Superior temporal gyrus (tissue), 1 donor: ENCODE data around the gene FOXD1.

ENCODE experiments used
- DNase-seq: peaks from one replicate; pipeline ENCODE4 v3.0.0-alpha.2; 2016; ENCODE audit errors: extremely low spot score

Gene FOXD1

DNA sequence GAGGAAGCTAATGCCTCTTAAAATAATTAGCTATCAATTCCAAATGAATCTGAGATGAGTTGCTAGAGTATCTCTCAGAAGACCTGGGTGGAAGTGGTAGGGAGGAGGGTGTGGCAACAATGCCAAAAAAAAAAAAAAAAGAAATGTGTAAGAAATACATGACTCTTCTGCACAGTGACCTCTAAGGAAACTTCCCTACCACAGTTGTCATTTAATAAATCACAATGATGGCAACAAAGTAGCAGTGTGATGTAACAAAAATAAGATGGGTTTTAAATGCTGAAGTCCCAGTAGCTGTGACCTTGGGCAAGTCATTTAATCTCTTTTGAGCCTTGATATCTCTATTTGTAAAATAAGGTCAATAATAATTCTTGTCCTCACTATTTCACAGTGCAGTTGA lies 7.2 kb downstream of the FOXD1 start:
- DNase-seq: no peak

DNA sequence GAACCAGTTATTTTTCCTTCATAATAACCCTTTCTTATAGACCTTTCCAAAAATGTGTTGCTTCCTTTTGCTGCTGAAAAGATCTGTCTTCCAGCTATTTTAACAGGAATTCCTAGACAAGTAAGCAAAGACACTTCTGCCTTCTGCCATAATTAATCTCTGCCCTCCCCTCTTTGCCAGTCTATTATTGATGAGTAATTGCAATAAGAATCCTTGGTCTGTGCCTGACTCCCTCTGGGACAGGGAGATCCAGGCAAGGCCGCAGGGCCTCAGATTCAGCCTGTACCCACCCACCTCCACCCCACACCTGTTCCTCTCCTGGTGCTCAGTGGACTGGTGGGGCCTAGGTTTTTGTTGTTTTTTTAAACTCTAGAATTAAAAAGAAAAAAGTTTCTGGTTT lies 8.3 kb downstream of the FOXD1 start:
- DNase-seq: no peak

DNA sequence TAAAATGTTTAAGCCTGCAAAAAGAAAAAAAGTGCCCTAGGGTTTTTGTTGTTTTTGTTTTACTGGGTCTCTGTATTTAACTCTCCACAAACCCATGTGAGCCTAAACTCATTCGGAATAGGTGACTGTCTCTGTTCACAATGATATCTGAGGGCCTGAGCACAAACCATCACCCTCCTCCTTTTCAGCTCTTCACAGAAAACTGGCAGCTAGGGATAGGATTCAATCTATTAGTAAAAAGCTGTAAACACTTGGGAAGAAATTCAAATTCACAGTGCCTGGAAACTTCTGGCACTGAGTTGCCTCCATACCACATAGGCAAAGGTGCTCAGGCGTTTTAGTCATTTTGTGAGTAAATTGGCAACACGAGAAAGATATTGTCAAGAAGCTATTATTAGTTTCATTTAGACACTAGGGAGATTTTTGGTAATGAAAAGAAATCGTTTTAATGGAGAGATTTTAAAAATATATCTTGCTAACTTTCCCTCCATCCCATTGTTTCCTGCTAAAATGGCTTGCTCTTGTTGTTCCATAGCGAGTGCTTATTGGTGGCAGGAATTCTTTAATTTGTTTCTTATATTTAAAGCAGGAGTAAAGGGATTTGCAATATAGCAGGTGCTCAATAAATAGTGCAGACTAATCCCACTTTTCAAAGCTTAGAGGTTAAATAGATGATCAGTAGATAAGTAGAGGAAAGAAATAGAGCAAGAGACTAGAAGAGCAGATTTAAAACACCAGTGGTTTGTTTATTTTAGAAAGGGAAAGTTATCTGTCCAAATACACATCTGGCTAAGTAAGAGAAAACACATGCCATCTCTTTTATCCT lies 9.7 kb downstream of the FOXD1 start:
- DNase-seq: no peak

DNA sequence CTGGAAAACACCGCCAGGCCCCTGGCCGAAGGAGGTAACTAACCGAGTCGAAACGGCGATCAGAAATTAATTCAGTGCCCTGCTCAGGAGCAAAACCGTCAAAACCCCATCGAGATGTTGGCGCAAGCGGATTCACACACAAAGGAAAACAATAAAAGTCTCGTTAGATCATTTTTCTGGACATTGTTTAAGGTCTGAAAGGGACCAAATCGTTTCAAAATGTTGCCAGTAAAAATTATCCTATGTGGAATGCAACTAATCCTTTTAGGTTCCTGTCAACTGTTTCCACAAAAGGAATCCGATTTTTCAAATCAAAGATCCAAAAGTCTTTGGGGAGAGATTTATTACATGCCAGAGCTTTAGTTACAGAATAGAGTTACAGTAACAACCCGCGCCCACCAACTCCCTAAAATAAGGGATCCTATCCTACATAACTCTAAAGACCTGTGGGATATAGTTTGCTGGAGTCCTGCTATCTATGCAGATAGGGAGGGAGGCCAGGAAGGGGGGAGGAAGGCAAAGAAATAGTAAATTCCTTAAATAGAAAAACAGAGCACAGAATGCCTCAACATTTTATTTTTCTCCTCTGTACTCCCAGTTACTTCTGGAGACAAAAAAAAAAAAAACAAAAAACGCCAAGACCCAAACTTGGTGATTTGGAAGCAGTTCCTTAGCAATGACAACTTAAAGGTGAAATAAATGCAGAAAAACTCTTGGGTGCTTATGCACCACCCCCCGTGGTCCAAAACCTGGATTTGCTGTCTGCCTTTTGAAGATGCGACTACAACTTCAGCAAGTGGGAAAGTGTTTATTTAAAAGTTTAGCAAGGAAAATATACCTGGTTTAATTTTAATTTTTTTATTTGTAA lies 10.6 kb downstream of the FOXD1 start:
- DNase-seq: no peak

DNA sequence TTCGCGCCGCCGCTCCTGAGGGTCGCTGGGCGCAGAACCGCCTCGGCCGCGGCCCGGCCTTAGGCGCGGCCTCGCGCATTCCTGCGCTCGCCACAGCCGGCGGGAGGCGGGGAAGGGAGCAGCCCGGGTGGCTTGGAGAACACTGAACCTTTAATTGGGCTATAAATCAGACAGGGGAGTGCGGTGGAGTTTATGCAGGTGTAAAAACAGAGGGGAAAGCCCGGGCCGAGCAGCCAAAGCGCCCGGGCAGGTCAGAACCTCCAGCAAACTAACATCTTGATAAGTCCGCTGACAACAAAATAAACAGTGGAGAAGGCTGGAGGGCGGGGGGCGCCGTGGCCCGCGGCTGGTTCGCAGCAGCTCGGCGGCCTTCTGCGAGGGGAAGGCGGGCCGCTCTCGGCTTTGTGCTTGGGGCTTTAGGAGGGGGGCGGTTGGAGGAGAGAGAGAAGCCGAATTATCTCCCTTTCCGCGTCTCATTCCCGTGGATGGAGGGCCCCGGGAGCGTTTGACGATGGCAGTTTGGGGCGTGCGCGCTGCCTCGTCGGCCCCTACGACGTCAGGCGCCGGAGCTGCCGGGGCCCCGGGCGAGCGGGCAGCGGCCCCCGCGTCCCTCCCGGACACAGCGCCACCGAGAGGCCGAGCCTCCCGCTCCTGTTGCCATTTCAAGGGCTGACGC lies 11.3 kb downstream of the FOXD1 start:
- DNase-seq: no peak

DNA sequence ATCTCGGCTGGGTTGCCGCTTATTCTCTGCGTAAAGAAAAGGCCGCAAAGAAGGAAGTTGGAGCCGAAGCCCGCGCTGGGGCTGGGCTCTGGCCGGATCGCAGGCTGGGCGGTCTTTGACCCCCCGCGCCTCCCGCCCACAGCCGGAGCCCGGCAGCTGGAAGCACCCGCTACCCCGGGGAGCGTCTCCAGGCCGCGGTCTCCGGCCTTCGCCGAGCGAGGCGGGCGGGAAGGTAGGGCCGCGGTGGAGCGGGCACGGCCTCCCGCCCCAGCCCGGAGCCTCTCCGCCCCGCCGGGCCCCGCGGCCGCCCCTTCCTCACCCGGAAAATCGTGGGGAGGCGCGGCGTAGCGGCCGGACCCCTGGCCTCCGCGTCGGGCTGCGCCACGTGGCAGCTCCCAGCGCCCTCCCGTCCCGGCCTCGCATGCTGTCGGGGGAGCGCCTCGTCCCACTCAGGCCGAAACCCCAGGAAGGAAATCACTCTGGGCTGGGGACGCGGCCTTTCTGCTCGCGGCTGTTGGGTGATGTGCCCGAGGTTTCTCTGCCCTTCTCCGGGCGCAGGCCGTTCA lies 12.0 kb downstream of the FOXD1 start:
- DNase-seq: no peak

DNA sequence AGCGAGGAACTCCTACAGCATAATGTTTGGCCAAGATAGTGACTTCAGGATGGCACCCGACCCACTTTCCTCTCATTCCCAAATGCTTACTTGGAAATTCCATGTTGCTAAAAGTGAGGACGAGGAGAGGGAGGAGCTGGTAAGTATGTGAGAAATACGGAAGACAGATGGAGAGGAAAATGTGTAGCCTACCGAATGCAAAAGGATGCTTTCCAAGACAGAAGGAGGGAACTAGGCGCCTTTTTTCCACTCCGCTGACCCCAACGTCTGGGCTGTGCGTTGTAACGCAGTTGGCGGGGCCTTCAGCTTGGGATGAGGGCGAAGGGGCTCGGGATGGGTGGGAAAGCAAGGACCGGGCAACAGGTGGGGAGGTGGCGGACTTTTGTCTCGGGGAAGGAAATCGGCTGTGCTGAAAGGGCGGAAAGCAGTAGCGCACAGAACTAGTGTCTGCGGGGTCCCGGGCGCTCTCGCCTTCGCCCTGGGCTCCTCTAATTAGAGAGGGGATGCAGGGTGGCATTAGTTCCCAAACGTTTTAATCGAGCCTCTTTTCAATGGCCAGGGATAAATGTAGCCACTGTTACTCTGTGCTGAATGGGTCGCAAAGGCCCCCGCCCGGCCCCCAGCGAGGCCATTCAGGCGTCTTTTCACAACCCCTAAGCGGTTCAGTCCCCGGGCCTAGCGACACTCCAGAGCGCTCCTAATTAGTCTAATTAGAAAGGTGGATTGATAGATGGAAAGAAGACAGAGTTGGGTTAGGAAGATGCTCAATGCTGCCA lies 12.6 kb downstream of the FOXD1 start:
- no peak for DNase-seq

DNA sequence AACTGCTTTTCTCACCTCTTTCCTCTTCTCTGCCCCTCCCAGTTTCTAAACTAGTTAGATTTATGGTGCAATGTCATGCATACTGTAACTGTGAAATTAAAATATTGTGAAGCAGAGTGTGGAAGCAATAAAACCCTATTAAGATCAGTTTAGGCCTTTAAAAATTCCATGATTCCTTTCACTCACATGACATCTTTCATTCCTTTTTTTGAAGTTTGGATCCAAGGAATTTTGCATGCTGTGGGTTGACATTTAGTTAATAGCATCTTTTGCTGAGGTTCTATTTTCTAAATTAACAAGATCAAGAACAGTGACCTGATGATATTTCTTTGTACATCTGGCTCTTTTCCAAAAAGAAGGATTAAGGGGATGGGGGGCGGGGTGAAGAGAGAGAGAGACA lies 13.7 kb downstream of the FOXD1 start:
- DNase-seq: no peak

DNA sequence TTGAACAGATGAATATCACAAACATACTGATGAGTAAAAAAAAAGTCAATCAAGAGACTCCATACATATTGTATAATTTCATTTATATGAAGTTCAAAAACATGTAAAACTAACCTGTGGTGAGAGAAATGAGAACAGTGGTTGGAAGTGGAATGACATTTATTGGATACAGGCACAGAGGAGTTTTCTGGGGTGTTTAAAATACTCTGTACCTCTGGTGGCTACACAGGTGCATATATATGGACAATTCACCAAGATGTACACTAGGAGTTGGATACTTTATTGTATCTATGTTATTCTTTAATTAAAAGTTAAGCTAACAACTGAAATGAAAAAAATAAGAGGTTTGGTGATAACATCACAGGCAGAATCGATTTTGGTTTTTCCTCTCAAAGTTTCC lies 14.1 kb downstream of the FOXD1 start:
- no peak for DNase-seq

DNA sequence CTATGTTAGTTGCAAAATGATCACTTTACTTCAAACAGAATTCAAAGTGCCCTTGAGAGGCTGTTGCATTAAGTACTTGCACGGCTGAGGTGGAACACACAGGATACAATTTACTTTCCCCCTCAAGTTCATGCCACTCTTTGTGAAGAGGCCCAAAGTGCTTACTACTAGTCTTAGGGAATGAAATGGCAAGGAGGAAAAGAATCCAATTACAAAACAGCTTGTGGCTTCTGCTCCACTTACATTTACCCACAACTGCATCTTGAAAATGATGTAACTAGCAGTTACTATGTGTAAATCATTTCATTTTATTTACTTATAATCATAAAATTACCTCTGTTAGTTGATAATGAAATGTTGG lies 14.6 kb downstream of the FOXD1 start:
- DNase-seq: no peak

DNA sequence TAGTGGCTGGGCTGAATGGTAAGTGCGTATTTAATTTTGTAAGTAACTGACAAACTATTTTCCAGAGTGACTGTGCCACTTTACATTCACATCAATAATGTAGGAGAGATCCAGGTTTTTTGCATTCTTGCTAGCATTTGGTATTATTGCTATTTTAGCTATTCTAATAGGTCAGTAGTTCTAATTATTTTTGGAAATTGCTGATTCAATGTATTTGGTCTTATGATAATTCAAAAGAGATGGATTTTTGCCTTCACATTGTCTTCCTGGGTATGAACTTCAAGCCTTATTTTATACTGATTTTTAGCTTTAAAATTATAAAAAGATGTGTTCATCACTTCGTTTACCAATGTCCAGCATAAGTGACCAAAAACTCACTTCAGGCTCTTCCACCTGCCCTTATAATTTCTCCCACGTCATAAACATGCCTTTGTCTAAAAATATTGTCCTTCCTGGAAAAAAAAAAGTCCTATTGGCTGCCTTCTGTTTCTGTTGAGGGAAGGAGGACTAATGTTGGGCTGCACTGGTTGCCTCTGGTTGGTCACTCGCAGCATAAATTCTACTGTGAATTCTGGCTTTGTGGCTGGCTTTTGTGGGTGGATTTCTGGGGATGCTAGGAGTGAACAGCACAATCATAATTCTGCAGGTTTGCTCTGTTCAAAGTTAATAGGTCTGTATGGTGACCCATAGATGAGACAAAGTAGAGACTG lies 15.2 kb downstream of the FOXD1 start:
- no peak for DNase-seq

DNA sequence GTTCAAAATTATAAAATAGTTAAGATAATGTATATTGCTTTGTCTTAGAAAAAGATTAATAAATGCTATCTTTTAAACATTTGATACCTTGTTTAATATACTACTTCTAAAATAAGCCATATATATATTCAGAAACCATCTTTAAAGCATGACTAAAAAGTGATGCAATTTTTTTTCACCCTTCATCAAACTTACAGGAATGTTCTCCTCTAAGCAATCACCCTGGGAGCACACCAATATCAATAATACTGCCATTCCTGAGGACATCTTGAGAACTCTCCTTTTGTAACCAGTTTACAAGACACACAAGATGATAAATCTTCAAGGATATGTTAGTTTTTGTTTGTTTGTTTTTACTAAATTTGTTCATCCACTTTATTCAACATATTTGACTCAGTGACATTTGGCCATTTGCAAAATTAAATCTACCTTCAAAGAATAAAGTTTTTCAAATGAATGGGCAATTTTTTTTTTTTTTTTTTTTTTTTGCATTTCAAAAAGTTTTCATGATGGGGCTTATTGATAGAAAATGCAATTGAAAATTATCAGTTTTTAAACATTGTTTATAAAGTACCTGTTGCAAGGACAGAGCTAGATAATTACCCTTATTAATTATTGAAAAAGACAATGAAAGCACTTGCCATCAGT lies 17.2 kb downstream of the FOXD1 start:
- no peak for DNase-seq

DNA sequence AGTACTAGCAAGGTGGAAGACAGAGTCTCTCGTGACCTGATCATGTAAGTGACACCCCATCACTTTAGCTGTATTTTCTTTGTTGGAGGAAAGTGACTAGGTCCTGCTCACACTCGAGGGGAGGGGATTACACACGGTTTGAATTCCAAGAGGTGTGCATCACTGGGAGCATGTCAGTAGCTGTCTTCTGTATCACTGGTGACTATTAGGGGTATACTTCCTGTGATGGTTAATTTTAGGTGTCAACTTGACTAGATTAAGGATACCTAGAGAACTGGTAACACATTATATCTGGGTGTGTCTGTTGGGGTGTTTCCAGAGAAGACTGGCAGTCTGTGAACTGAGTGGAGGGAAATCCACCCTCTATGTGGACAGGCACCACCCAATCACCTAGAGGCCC lies 22.5 kb downstream of the FOXD1 start:
- DNase-seq: no peak

DNA sequence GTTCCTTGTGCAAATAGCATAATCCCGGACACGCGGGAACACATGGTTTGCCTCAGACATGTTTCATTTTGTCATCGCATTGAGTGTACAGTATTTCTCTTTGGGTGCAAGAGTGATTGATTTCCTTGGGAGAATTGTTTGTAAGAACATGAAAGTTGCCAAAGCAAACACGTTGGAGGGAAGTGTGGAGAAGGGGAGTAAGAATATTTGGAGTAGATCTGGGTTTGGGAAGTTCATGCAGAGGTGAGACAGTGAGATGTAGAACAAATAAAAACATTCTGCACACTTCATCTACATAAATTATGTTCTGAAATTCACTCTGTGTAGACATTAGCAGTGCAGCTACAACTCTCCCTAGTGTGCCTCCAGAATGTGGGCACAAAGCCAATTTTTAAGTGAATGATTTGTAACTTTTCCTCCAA lies 24.0 kb downstream of the FOXD1 start:
- DNase-seq: no peak

DNA sequence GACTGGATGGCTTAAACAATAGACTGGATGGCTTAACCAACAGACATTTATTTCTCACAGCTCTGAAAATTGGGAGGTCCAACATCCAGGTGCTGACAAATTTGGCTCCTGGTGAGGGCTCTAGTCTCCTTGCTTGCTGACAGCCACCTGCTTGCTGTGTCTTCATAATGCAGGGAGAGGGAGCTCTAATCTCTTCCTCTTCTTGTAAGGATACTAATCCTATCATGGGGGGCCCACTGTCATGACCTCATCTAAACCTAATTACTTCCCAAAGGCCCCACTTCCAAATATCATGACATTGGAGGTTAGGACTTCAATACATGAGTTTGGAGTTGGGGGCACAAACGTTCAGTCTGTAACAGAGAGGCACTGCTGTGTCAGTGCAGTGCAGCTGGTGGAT lies 26.4 kb downstream of the FOXD1 start:
- no peak for DNase-seq

DNA sequence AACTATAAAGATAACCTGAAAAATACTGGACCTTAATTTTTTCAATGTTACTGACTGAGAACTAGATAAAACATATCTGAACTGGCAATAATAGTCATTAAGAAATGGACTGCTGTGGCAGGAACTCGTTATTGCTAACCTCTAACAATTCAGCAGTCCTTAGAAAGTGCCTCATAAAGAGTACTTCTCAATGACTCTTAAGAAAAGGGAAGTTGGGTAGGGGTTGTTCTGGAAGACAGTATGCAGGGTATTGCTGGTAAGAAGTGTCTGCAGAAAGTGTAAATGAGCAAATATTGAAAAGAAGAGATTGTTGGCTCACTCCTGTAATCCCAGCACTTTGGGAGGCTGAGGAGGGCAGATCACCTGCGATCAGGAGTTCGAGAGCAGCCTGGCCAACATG lies 27.9 kb downstream of the FOXD1 start:
- DNase-seq: no peak

DNA sequence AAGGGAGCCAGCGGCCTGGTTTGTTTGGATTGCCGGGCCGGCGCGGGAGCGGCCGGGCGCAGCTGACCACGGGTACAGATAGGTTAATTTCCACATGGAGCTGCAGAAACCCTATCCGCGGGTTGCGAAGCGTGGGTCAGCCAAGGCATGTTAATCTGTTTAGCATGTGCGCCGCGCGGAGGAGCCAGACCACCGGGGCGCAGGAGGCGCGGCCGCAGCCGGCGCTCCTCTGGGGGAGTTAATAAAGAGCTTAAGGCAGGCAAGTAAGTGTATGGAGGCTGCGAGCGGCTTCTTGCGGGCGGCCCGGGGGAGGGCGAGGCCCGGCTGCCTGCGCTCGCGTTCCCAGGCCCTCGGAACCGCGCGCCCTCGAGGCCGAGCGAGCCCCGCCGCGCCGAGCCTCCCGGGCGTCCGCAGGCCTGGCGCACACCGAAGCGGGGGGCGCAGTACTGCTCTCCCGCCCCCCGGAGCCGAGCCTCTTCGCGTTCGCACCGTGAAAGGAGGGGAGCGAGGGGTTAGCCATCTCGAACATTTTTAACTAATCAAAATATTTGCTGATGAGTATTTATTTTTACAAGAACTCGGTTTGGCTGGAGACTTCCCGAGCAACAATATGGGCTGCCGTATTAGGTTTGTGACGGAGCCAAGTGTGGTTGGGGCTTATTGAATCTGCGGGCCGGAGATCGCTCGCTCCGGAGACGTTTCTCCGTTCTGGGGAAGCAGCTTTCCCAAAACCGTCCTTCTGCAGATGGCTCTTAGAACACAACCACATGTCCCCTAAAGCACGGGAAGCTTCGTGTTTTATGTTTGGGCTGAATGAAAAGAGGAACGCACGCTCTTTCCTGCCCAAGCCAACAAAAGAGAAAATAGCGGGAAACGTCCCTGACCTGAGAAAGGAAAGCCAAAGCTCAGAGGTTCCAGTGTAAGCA lies 28.8 kb downstream of the FOXD1 start:
- DNase-seq: no peak

DNA sequence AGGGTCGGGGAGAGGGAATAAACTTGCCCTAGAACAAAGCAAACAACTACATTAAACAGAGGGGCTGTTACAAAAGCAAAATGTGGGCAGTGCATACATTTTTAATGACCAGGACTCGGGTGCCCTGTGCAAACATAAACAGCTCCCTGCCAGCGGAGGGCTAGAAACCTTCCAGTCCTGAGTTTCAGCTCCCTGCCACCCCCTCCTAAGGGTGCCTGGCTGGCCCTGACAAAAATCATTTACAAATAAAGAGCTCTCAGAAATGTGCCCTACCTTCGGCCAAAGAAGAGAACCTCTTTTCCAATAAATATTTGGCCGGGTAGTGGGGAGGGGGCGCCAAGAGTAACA lies 29.5 kb downstream of the FOXD1 start:
- DNase-seq: no peak

DNA sequence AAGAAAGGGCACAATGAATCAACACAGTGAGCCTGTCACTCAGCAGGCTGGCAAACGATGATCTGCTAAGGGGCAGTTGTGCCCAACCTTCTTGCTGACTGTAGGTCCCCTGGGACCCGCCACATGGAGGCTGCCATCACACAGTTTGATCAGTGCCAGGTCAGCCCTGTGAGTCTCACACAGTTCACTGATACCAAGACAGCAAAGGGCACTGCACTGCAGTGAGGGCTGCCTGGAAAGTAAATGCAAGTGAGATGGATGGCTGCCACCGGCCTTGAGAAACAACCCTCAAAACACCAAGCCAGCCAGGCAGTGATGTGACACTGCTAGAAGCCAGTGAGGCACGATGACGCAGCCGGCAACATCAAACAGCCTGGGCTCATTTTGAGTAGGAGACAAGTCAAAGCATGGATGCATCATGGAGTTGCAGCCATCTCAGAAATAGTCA lies 30.3 kb downstream of the FOXD1 start:
- DNase-seq: no peak
